ENCODE data around the gene ZC3H15. TPM values are rescaled to one million over a fixed set of nuclear protein-coding genes. Genes with fewer than 3 reads are reported as not detected.
"Not testable (repeated sequence)": the region's sequence is repeated elsewhere in the genome, so short reads cannot be mapped to it uniquely, and the experiment has no call there.

ZC3H15 gene
- total RNA-seq, 2 donors from 2014 or later, result 26.4 to 55.8 TPM

DNA sequence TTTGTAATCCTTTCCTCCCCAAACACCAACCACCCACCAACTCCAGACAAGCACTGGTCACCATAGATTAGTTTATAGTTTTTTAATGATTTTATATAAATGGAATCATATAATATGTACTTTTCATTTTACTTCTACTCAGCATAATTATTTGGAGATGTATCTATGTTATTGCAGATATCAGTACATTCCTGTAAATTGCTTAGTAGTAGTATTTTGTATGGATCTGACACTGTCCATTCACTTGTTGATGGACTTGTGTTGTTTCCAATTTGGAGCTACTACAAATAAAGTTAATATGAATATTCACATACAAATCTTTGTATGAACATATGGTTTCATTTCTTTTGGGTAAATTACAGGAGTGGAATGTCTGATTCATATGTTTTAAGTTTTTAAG lies 31.0 kb downstream of the ZC3H15 start:
- H3K36me3 ChIP-seq (replicated peaks in 1 of 2; ENCODE audit: insufficient read depth in 1 of 2, low read depth in 2 of 2), result peaks cover 0 to 3% of the 10 kb centered on the region in 2 donors
- DNase-seq (no peak), ATAC-seq (no peak)
- TF ChIP-seq, protein P1, sequence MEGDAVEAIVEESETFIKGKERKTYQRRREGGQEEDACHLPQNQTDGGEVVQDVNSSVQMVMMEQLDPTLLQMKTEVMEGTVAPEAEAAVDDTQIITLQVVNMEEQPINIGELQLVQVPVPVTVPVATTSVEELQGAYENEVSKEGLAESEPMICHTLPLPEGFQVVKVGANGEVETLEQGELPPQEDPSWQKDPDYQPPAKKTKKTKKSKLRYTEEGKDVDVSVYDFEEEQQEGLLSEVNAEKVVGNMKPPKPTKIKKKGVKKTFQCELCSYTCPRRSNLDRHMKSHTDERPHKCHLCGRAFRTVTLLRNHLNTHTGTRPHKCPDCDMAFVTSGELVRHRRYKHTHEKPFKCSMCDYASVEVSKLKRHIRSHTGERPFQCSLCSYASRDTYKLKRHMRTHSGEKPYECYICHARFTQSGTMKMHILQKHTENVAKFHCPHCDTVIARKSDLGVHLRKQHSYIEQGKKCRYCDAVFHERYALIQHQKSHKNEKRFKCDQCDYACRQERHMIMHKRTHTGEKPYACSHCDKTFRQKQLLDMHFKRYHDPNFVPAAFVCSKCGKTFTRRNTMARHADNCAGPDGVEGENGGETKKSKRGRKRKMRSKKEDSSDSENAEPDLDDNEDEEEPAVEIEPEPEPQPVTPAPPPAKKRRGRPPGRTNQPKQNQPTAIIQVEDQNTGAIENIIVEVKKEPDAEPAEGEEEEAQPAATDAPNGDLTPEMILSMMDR (IDR thresholded peaks at IDR 0.05), result no peak
- H3K27me3 ChIP-seq, result no peaks in the 10 kb centered on the region
- no peaks in the 10 kb centered on the region for H3K9me3 ChIP-seq
- peaks cover 9% of the 10 kb centered on the region for H3K4me1 ChIP-seq
- H3K4me3 ChIP-seq, result no peak overlapping the region
- intact Hi-C loops (cut with DNase I), result no loop called here
- no peak overlapping the region for H3K27ac ChIP-seq

DNA sequence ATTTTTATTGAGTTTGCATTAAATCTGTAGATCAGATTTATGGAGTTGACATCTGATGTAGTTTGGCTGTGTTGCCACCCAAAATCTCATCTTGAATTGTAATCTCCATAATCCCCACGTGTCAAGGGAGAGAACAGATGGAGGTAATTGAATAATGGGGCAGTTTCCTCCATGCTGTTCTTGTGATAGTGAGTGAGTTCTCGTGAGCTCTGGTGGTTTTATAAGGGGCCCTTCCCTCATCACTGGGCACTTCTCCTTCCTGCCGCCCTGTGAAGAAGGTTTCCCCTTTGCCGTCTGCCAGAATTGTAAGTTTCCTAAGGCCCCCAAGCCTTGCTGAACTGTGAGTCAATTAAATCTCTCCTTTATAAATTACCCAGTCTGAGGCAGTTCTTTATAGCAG lies 32.2 kb downstream of the ZC3H15 start:
- Histone ChIP-seq H3K4me1 (peaks cover 9% of the 10 kb centered on the region), H3K4me3 (no peak overlapping the region), H3K27ac (no peak overlapping the region), H3K36me3 (replicated peaks in 1 of 2; ENCODE audit: insufficient read depth in 1 of 2, low read depth in 2 of 2) (peaks cover 0 to 3% of the 10 kb centered on the region in 2 donors), H3K27me3 (no peaks in the 10 kb centered on the region), H3K9me3 (no peaks in the 10 kb centered on the region)
- intact Hi-C loops (cut with DNase I), result no loop called here
- DNase-seq (no peak), ATAC-seq (no peak)
- WGBS, 2 donors, result 85 to 87% methylated on average over 4 of the region's 4 CpGs
- no peak for TF ChIP-seq POLR2A (IDR thresholded peaks at IDR 0.05)
- TF ChIP-seq, protein P1 (IDR thresholded peaks at IDR 0.05), result no peak

DNA sequence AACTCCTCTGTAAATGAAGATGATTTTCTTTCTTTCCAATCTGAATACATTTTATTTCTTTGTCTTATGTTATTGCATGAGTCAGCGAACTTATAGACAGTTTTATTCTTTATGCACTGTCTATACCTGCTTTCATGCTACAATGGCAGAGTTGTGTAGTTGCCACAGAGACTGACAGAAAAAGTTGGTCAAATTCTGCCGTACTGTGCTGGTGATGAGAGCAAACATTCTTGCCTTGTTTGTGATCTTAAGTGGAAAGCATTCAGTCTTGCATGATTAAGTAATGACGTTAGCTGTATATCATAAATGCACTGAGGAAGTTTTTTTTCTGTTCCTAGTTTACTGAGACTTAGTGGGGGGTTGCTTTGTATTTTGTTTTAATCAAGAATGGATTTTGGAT lies 32.9 kb downstream of the ZC3H15 start:
- DNase-seq, result no peak
- no peak for ATAC-seq
- peaks cover 0 to 3% of the 10 kb centered on the region in 2 donors for H3K36me3 ChIP-seq (replicated peaks in 1 of 2; ENCODE audit: insufficient read depth in 1 of 2, low read depth in 2 of 2)
- H3K4me3 ChIP-seq, result no peak overlapping the region
- intact Hi-C loops (cut with DNase I), result no loop called here
- H3K27ac ChIP-seq, result no peak overlapping the region
- WGBS, 2 donors, result 71 to 72% methylated on average over 3 of the region's 3 CpGs
- no peaks in the 10 kb centered on the region for H3K27me3 ChIP-seq
- H3K9me3 ChIP-seq, result no peaks in the 10 kb centered on the region
- H3K4me1 ChIP-seq, result peaks cover 9% of the 10 kb centered on the region
- TF ChIP-seq, protein P1 (IDR thresholded peaks at IDR 0.05), result no peak
- TF ChIP-seq POLR2A (IDR thresholded peaks at IDR 0.05), result no peak

DNA sequence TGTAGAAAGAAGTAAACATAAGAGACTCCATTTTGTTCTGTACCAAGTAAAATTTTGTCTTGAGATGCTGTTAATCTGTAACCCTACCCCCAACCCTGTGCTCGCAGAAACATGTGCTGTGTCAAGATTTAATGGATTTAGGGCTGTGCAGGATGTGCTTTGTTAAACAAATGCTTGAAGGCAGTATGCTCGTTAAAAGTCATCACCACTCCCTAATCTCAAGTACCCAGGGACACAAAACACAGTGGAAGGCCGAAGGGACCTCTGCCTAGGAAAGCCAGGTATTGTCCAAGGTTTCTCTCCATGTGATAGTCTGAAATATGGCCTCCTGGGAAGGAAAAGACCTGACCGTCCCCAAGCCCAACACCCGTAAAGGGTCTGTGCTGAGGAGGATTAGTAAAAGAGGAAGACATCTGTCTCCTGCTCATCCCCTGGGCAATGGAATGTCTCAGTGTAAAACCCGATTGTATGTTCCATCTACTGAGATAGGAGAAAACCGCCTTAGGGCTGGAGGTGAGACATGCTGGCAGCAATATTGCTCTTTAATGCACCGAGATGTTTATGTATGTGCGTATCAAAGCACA lies 35.6 kb downstream of the ZC3H15 start:
- H3K4me1 ChIP-seq; ATAC-seq; H3K27me3 ChIP-seq; H3K9me3 ChIP-seq; H3K36me3 ChIP-seq (replicated peaks in 1 of 2; ENCODE audit: insufficient read depth in 1 of 2, low read depth in 2 of 2); DNase-seq; H3K27ac ChIP-seq; H3K4me3 ChIP-seq; intact Hi-C loops (cut with DNase I): not testable (repeated sequence)
- 87 to 89% methylated on average over 9 of the region's 9 CpGs for WGBS, 2 donors

DNA sequence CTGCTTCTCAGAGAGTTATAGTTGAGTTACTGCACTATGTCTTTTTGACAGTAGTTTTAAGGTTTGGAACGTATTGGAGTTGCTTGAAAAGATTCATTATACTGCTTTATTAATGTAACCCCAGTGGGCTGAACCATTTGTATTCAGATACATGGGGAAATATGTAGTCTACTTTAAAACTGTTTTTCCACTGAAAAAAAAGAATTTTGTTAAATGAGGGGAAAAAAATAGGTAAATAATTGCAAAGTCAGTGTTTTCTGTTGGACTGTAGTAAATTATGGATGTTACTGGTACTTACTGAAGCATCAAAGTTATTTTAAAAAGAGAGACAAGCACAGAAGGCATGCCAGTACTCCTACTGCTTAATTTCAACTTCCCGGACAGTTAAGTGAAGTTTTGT lies 36.4 kb downstream of the ZC3H15 start:
- ATAC-seq, result no peak
- TF ChIP-seq, protein P1 (IDR thresholded peaks at IDR 0.05), result no peak
- no peak for TF ChIP-seq POLR2A (IDR thresholded peaks at IDR 0.05)
- no peaks in the 10 kb centered on the region for H3K4me1 ChIP-seq
- intact Hi-C loops (cut with DNase I), result no loop called here
- H3K36me3 ChIP-seq (replicated peaks in 1 of 2; ENCODE audit: insufficient read depth in 1 of 2, low read depth in 2 of 2), result no peaks in the 10 kb centered on the region
- WGBS, 2 donors, result 83 to 89% methylated on average over 2 of the region's 2 CpGs
- H3K9me3 ChIP-seq, result no peaks in the 10 kb centered on the region
- H3K27ac ChIP-seq, result no peak overlapping the region
- no peak for DNase-seq
- no peak overlapping the region for H3K4me3 ChIP-seq
- no peaks in the 10 kb centered on the region for H3K27me3 ChIP-seq
